Measurements from ENCODE around the gene SQOR. TPM values are rescaled to one million over a fixed set of nuclear protein-coding genes. Genes with fewer than 3 reads are reported as not detected.

The SQOR gene
- 10 to 100 TPM; 22.8 to 36.5 (median 29.9) TPM for total RNA-seq
- total RNA-seq (2013): 52.1 TPM

GRCh38 chr15:45634432-45635190, at the start of gene SQOR:
TSS of gene SQOR (plus strand) at chr15:45635029. CDS start at chr15:45658924, 23,895 bp downstream.
- WGBS (ENCODE audit: insufficient coverage): 2% methylated on average over 53 of the region's 53 CpGs
- intact Hi-C loops (cut with micrococcal nuclease): no loop called here
- peak within 1 kb of the TSS; percentile 87 for H3K27ac ChIP-seq (ENCODE audit: low read length)
- Mint-ChIP-seq H3K4me1 (peaks cover 29 to 37% of the 10 kb centered on the region in 2 donors), H3K27ac (peak within 1 kb of the TSS; percentile 88 to 89), H3K36me3 (no peaks in the 10 kb centered on the region), H3K4me3 (peak within 1 kb of the TSS; percentile 97), H3K9me3 (no peaks in the 10 kb centered on the region), H3K27me3 (ENCODE audit: low read depth in 2 of 2) (no peaks in the 10 kb centered on the region)
- no peak for TF ChIP-seq CTCF (IDR thresholded peaks at IDR 0.05)
- no peaks in the 10 kb centered on the region for H3K9me3 ChIP-seq (ENCODE audit: control insufficient read depth, insufficient read depth, low read length)
- peak within 1 kb of the TSS; percentile 92 for H3K4me3 ChIP-seq (ENCODE audit: low read length)
- DNase-seq (peak; percentile 55 to 78), ATAC-seq (peak; percentile 54 to 72 (median 66))
- peaks cover 39% of the 10 kb centered on the region for H3K4me1 ChIP-seq (ENCODE audit: control insufficient read depth, insufficient read depth, low read length)
- no peaks in the 10 kb centered on the region for H3K27me3 ChIP-seq (ENCODE audit: control insufficient read depth, insufficient read depth, low read length)
- no peaks in the 10 kb centered on the region for H3K36me3 ChIP-seq (ENCODE audit: control insufficient read depth, insufficient read depth, low read length)

- no peaks in the 10 kb centered on the region for H3K36me3 ChIP-seq (ENCODE audit: control insufficient read depth, insufficient read depth, low read length)
- DNase-seq (no peak), ATAC-seq (no peak)
- H3K27me3 ChIP-seq (ENCODE audit: control insufficient read depth, insufficient read depth, low read length): no peaks in the 10 kb centered on the region
- Mint-ChIP-seq H3K9me3 (no peaks in the 10 kb centered on the region), H3K36me3 (no peaks in the 10 kb centered on the region), H3K27ac (peak overlapping the region; percentile 99 to 100), H3K27me3 (ENCODE audit: low read depth in 2 of 2) (peaks cover under 1 to 7% of the 10 kb centered on the region in 2 donors), H3K4me1 (peaks cover 39% of the 10 kb centered on the region in 2 donors), H3K4me3 (no peak overlapping the region)
- TF ChIP-seq CTCF (IDR thresholded peaks at IDR 0.05): no peak
- no peak overlapping the region for H3K27ac ChIP-seq (ENCODE audit: low read length)
- no peak overlapping the region for H3K4me3 ChIP-seq (ENCODE audit: low read length)
- intact Hi-C loops (cut with micrococcal nuclease): loop anchor here (10.0 kb wide), 2 partner anchors 380 to 870 kb away; partner anchors contain the start of genes B2M and PATL2
- no peaks in the 10 kb centered on the region for H3K9me3 ChIP-seq (ENCODE audit: control insufficient read depth, insufficient read depth, low read length)
- WGBS (ENCODE audit: insufficient coverage): 90% methylated on average over 5 of the region's 7 CpGs
- peaks cover 15% of the 10 kb centered on the region for H3K4me1 ChIP-seq (ENCODE audit: control insufficient read depth, insufficient read depth, low read length)
Measured at GRCh38 chr15:45585069-45585791, 49.6 kb upstream of the SQOR start.

GRCh38 chr15:45586125-45586524, 48.7 kb upstream of the SQOR start:
- Histone ChIP-seq H3K4me3 (ENCODE audit: low read length) (peak overlapping the region; percentile 68), H3K4me1 (ENCODE audit: control insufficient read depth, insufficient read depth, low read length) (peaks cover 15% of the 10 kb centered on the region), H3K27me3 (ENCODE audit: control insufficient read depth, insufficient read depth, low read length) (no peaks in the 10 kb centered on the region), H3K36me3 (ENCODE audit: control insufficient read depth, insufficient read depth, low read length) (no peaks in the 10 kb centered on the region), H3K9me3 (ENCODE audit: control insufficient read depth, insufficient read depth, low read length) (no peaks in the 10 kb centered on the region), H3K27ac (ENCODE audit: low read length) (peak overlapping the region; percentile 94)
- TF ChIP-seq CTCF (IDR thresholded peaks at IDR 0.05): no peak
- H3K36me3 Mint-ChIP-seq: no peaks in the 10 kb centered on the region
- peak in 1 of 2 donors; percentile 9 for DNase-seq
- no peaks in the 10 kb centered on the region for H3K9me3 Mint-ChIP-seq
- intact Hi-C loops (cut with micrococcal nuclease): loop anchor here (10.0 kb wide), 2 partner anchors 381 to 871 kb away; partner anchors contain the start of genes B2M and PATL2
- H3K4me3 Mint-ChIP-seq: peak overlapping the region; percentile 97
- WGBS (ENCODE audit: insufficient coverage): 95% methylated on average over 3 of the region's 3 CpGs
- H3K4me1 Mint-ChIP-seq: peaks cover 39% of the 10 kb centered on the region in 2 donors
- ATAC-seq: no peak
- peaks cover 0 to 5% of the 10 kb centered on the region in 2 donors for H3K27me3 Mint-ChIP-seq (ENCODE audit: low read depth in 2 of 2)
- H3K27ac Mint-ChIP-seq: peak overlapping the region; percentile 99 to 100

Measured in natural killer cell (primary cell).